WI38 (cell line): ENCODE data around the gene TMUB1.

Source experiments
- H3K4me3 ChIP-seq: 2 replicates; pipeline ENCODE4 v1.5.1; 2011; ENCODE audit warnings: low read depth, mild to moderate bottlenecking, control low read depth, low read length
- TF ChIP-seq, protein P1 (sequence below): IDR thresholded peaks from 2 replicates; pipeline ENCODE4 v1.5.1; 2012; ENCODE audit warnings: low read depth, mild to moderate bottlenecking, control low read depth, low read length

The TMUB1 gene

DNA sequence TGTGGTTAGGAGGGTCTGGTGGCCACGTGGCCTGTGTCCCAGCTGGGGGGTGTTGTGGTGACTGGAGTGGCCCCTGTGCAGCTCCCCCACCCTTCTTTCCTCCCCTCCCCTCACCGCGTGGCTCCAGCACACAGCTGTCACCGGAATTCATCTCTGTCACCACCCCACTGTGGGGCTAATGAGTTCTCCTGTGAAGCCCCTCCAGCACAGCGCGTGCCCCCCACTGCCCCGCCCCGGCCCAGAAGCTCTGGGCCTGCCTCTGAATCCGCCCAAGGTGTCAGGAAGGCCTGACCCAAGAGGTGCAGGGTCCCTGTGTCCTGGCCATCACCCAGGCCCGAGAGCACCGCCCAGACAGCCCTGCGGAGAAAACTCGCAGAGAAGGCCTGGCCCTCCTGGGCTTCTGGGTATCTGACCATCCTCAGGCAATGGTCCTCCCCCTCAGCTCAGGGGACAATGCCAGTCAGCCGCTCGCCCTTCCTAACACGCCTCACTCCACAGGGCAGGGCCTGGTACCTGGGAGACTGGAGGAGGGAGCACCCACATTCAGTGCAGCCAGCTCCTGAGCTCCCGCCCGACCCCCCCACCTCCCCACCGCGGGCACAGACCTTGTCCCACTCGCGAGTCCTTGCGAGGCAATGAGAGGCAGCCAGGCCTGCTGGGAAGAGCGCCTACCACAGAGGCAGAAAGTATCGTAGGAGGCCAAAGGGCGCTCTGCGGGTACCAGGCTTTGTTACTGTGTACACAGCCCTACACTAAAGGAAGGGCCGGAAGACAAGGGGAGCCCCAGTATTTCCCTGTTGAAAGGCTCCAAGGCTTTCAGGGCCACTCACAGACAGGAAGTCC lies 46.0 kb upstream of the TMUB1 start:
- TF ChIP-seq, protein P1, sequence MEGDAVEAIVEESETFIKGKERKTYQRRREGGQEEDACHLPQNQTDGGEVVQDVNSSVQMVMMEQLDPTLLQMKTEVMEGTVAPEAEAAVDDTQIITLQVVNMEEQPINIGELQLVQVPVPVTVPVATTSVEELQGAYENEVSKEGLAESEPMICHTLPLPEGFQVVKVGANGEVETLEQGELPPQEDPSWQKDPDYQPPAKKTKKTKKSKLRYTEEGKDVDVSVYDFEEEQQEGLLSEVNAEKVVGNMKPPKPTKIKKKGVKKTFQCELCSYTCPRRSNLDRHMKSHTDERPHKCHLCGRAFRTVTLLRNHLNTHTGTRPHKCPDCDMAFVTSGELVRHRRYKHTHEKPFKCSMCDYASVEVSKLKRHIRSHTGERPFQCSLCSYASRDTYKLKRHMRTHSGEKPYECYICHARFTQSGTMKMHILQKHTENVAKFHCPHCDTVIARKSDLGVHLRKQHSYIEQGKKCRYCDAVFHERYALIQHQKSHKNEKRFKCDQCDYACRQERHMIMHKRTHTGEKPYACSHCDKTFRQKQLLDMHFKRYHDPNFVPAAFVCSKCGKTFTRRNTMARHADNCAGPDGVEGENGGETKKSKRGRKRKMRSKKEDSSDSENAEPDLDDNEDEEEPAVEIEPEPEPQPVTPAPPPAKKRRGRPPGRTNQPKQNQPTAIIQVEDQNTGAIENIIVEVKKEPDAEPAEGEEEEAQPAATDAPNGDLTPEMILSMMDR, result no peak
- H3K4me3 ChIP-seq, result no peak overlapping the region

- TF ChIP-seq, protein P1, result no peak
- no peak overlapping the region for H3K4me3 ChIP-seq
Measured at GRCh38 chr7:151128716-151129115, 45.4 kb upstream of the TMUB1 start.

DNA sequence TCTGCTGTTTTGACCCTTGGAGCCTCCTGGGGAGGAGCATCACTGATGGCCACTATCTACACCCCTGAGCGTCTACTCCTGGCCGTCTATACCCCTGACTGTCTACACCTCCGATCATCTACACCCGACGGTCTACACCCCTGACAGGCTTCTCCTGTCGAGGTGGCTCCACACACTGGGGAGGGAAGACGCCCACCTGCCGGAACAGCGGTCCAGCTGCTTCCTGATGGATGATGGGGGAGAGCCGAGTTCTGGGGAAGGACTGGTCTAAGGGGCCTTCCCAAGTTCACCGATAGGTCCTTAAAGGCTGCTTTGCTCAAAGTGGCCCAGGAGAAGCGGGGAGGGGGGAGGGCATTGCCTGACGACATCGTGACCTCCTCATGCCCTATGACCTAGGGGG lies 44.9 kb upstream of the TMUB1 start:
- TF ChIP-seq, protein P1, result no peak
- no peak overlapping the region for H3K4me3 ChIP-seq

- TF ChIP-seq, protein P1, result no peak
- no peak overlapping the region for H3K4me3 ChIP-seq
Measured at GRCh38 chr7:151126491-151127137, 43.3 kb upstream of the TMUB1 start.

GRCh38 chr7:151125846-151126481 lies 42.7 kb upstream of the TMUB1 start:
- peak overlapping the region; percentile 15; the same call in 1 of the 2 replicates for H3K4me3 ChIP-seq
- TF ChIP-seq, protein P1, result no peak

- TF ChIP-seq, protein P1, result no peak
- peak overlapping the region; percentile 15; the same call in 1 of the 2 replicates for H3K4me3 ChIP-seq
Measured at GRCh38 chr7:151125470-151125845, 42.2 kb upstream of the TMUB1 start.
